ENCODE results near the gene ATG13. TPM values are rescaled to one million over a fixed set of nuclear protein-coding genes. Genes with fewer than 3 reads are reported as not detected.
A peak's percentile ranks its signal among the peaks of the same experiment; 100 is the strongest.

Gene ATG13
- total RNA-seq = 100 to 1,000 TPM; 113 to 203 (median 139) TPM

DNA sequence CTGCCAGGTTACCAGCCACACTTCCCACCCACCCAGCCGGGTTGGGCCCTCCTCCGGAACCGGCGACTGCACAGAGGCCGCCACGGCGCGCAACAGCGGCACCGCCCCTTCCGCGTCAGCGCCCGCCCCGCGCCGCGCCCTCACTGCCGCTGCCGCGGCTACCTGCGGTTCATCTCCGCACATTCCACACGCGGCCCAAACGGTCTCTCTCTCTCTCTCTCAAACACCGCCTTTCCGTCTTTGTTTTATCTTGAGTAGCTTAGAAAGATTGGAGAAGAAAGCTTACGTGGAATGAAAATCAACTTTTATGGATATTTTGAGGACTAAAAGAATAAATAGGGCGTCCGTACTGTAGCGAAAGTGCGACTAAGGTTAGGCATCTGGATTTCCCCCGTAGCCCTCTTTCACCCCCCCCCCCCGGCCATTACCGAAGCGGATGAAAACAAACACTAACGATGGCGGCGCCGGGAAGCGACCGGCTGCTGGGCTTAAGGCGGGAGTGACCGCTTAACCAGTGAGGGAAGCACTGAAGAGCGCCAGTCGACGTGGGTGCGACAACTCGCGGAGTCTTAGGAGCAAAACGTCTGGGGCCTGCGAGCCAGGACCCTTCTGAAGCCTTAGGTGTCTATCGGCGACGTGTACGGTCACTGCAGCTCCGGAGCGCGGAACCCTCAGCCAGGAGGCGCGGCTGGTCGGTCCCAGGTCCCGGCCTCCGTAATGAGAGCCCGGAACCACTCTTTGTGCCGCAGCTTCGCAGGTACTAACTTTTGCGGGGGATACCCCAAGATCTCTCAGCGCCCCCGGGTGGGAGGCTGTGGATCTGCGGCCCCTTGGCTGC is at the start of gene ATG13, which contains the start of gene HARBI1:
Gene ATG13 (plus strand): TSS at position 420 of the 838 bp plus-strand sequence. CDS start 26,739 bp downstream, outside the sequence.
Gene HARBI1 (minus strand): TSS at position 94 of the 838 bp plus-strand sequence. CDS start 990 bp downstream, outside the sequence.
- Histone ChIP-seq H3K4me1 (peaks cover 0 to 56% (median 18%) of the 10 kb centered on the region in 4 donors), H3K4me3 (peak within 1 kb of the TSS; percentile 83 to 98 (median 92)), H3K9me3 (no peaks in the 10 kb centered on the region), H3K36me3 (peaks cover 0 to 29% (median 0%) of the 10 kb centered on the region in 3 donors), H3K27me3 (no peaks in the 10 kb centered on the region), H3K27ac (peak within 1 kb of the TSS; percentile 92 to 99 (median 96))
- WGBS, 2 donors = 0 to 1% methylated on average over 46 to 72 of the region's 72 CpGs
- peak in 1 of 2 donors; percentile 39 for TF ChIP-seq POLR2A (IDR thresholded peaks at IDR 0.05)
- TF ChIP-seq, protein P1, sequence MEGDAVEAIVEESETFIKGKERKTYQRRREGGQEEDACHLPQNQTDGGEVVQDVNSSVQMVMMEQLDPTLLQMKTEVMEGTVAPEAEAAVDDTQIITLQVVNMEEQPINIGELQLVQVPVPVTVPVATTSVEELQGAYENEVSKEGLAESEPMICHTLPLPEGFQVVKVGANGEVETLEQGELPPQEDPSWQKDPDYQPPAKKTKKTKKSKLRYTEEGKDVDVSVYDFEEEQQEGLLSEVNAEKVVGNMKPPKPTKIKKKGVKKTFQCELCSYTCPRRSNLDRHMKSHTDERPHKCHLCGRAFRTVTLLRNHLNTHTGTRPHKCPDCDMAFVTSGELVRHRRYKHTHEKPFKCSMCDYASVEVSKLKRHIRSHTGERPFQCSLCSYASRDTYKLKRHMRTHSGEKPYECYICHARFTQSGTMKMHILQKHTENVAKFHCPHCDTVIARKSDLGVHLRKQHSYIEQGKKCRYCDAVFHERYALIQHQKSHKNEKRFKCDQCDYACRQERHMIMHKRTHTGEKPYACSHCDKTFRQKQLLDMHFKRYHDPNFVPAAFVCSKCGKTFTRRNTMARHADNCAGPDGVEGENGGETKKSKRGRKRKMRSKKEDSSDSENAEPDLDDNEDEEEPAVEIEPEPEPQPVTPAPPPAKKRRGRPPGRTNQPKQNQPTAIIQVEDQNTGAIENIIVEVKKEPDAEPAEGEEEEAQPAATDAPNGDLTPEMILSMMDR (IDR thresholded peaks at IDR 0.05) = peak; percentile 70 to 85 (median 81)
- peak in 1 of 2 donors; percentile 75 for TF ChIP-seq EP300 (IDR thresholded peaks at IDR 0.05)
- DNase-seq (ENCODE audit: low spot score in 2 of 2) = peak; percentile 73 to 82

DNA sequence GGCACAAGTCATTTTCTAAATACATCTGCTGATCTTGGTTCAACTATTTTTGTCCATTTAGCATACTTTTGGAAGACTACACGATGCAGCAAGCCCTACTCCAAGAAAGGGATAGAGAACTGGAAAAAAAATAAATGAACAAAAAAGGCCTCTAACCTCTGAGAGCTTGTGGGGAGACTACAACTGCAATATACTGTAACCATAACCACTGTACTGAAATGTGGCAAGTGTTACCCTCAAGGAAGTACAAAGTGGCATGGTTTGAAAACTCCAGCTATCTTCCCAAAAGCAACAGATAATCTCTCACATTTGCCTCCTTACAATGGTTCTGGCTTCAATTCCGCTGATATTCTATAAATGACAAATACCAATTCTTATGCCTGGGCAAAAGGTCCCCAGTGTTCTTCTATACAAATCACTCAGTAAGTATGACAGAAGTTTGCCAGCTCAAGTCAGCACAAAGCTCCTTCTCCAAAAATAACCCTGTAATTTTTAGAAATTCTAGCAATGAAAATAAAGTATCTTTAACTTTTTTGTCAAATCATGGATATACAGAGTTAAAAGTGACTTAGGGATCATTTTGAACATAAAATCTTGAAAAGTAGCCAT is 46.5 kb upstream of the ATG13 start:
- no peak for TF ChIP-seq POLR2A (IDR thresholded peaks at IDR 0.05)
- TF ChIP-seq, protein P1 (IDR thresholded peaks at IDR 0.05) = no peak
- TF ChIP-seq EP300 (IDR thresholded peaks at IDR 0.05) = no peak
- no peaks in the 10 kb centered on the region for H3K36me3 ChIP-seq
- no peaks in the 10 kb centered on the region for H3K27me3 ChIP-seq
- no peaks in the 10 kb centered on the region for H3K9me3 ChIP-seq
- 32 to 38% methylated on average over 2 of the region's 2 CpGs for WGBS, 2 donors
- H3K4me1 ChIP-seq = peaks cover 0 to 17% (median 0%) of the 10 kb centered on the region in 4 donors
- H3K27ac ChIP-seq = no peak overlapping the region
- no peak overlapping the region for H3K4me3 ChIP-seq
- DNase-seq (ENCODE audit: low spot score in 2 of 2) = no peak

DNA sequence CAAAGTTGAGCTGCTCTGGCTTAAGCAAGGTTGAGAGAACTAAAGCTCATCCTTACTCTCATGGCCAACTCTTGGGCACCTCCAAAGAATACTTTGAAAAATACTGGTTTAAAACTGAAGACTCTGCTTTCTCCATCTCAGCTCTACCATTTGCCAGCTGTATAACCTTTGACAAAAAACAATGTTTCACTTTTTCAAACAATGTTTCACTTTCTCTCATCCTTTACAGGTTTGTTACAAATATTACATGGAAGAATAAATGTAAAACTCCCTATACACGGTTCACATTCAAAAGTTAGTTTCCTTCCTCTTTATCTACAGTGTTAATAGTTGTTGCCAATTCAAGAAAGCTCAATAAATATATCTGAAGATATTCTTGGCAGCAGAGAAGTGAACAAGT is 42.7 kb upstream of the ATG13 start:
- WGBS, 2 donors = 47 to 56% methylated on average over 1 of the region's 1 CpG
- H3K4me3 ChIP-seq = no peak overlapping the region

DNA sequence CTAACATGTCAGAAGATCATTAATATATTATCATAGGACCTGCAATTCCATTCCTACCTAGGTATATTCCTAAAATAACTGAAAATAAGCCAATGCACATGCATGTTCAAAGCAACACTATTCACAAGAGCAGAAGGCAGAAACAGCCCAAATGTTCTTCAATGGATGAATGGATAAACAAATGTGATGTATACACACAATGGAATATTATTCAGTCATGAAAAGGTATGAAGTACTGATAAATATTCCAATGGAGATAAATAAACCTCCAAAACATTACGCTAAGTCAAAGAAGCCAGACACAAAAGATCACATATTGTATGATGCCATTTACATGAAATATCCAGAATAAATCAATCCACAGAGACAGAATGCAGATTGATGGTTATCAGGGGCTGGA is 40.3 kb upstream of the ATG13 start:
- Histone ChIP-seq H3K4me3 (no peak overlapping the region), H3K27ac (no peak overlapping the region), H3K36me3 (peaks cover 0 to 5% (median 0%) of the 10 kb centered on the region in 3 donors), H3K27me3 (no peaks in the 10 kb centered on the region), H3K4me1 (no peaks in the 10 kb centered on the region), H3K9me3 (no peaks in the 10 kb centered on the region)
- no peak for DNase-seq (ENCODE audit: low spot score in 2 of 2)
- WGBS, 2 donors = 100% methylated on average over 1 of the region's 1 CpG
- TF ChIP-seq EP300 (IDR thresholded peaks at IDR 0.05) (no peak), POLR2A (IDR thresholded peaks at IDR 0.05) (no peak)
- TF ChIP-seq, protein P1 (IDR thresholded peaks at IDR 0.05) = no peak

More for the DNA sequence above, 42.7 kb upstream of the ATG13 start:
- Histone ChIP-seq H3K9me3 (no peaks in the 10 kb centered on the region), H3K4me1 (peaks cover 0 to 15% (median 0%) of the 10 kb centered on the region in 4 donors), H3K27me3 (no peaks in the 10 kb centered on the region), H3K36me3 (peaks cover 0 to 5% (median 0%) of the 10 kb centered on the region in 3 donors), H3K27ac (no peak overlapping the region)
- no peak for DNase-seq (ENCODE audit: low spot score in 2 of 2)
- no peak for TF ChIP-seq EP300 (IDR thresholded peaks at IDR 0.05)
- TF ChIP-seq, protein P1 (IDR thresholded peaks at IDR 0.05) = no peak
- TF ChIP-seq POLR2A (IDR thresholded peaks at IDR 0.05) = no peak
